ENCODE data around the gene MSL1. TPM values are rescaled to one million over a fixed set of nuclear protein-coding genes. Genes with fewer than 3 reads are reported as not detected.

Gene MSL1
- total and polyA plus RNA-seq, 2 of the 13 experiments (the other 11 are each of a cell fraction or from before 2014, with no cell fraction given): 63.8 to 88.5 TPM

DNA sequence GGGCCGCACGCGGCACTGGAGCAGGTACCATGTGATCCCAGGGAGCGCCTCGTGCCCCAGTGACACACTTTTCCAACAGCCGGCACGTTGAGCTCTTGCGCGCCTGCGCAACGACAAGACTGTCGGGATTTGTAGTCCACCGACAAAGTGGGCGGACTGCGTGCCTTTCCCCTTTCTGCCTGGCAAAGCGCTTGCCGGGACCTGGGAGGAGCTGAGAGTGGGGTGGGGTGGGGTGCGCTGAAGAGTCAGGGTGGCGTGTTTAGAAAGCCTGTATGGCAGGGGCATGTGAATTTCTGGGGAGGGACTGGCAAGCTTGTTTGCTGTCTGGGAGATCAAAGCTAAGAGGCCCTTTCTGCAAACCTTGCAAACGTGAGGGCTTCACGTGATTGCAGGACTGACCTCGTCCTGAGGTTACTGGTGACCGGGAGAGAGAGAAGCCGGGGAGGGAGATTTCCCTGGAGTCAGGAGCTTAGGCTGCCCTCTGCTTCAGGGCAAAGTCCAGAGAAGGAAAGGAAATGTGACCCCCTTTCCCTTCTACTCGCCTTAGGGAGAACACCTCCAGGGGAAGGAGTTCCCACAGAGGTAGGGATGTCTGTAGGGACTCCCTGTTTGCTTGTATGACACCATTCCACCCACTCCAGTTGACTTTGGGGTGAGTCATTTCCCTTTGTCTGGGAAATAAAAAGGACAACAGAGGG is 21.0 kb upstream of the MSL1 start (continued):
- TF ChIP-seq POLR2AphosphoS2 (IDR thresholded peaks at IDR 0.05; ENCODE audit: low read depth, low read length) (no peak; the same call in 1 of the 2 replicates), PITX1 (CRISPR knock-in tag; IDR thresholded peaks at IDR 0.05) (peak; percentile 94), SAP130 (CRISPR knock-in tag; IDR thresholded peaks at IDR 0.05; ENCODE audit: low read depth) (peak; percentile 94), FOXJ3 (CRISPR knock-in tag; IDR thresholded peaks at IDR 0.05; ENCODE audit: borderline replicate concordance) (peak; percentile 94), ZNF841 (CRISPR knock-in tag; IDR thresholded peaks at IDR 0.05; ENCODE audit: borderline replicate concordance) (peak; percentile 89; the same call in 1 of the 2 replicates), SMAD1 (CRISPR knock-in tag; IDR thresholded peaks at IDR 0.05; ENCODE audit: borderline replicate concordance, low read depth) (peak; percentile 71; the same call in 1 of the 2 replicates), EHMT2 (IDR thresholded peaks at IDR 0.05; ENCODE audit: borderline replicate concordance, low read depth, low read length) (peak; percentile 14; the same call in 1 of the 2 replicates), MYC (CRISPR knock-in tag; IDR thresholded peaks at IDR 0.05; ENCODE audit: borderline replicate concordance) (peak; percentile 99), ZEB1 (IDR thresholded peaks at IDR 0.05; ENCODE audit: insufficient replicate concordance, low read depth) (peak; percentile 46), ZNF333 (CRISPR knock-in tag; IDR thresholded peaks at IDR 0.05; ENCODE audit: borderline replicate concordance) (peak; percentile 76; the same call in 1 of the 2 replicates), SP140L (CRISPR knock-in tag; IDR thresholded peaks at IDR 0.05; ENCODE audit: borderline replicate concordance) (peak; percentile 99), ZFP36 (IDR thresholded peaks at IDR 0.05; ENCODE audit: borderline replicate concordance, low read depth, low read length, partially characterized antibody) (no peak), HOXA3 (CRISPR knock-in tag; IDR thresholded peaks at IDR 0.05) (peak; percentile 93), ZNF44 (CRISPR knock-in tag; IDR thresholded peaks at IDR 0.05) (peak; percentile 99), SCMH1 (CRISPR knock-in tag; IDR thresholded peaks at IDR 0.05; ENCODE audit: borderline replicate concordance) (no peak), ZSCAN30 (CRISPR knock-in tag; IDR thresholded peaks at IDR 0.05) (peak; percentile 93)
- TF ChIP-seq, protein P1, sequence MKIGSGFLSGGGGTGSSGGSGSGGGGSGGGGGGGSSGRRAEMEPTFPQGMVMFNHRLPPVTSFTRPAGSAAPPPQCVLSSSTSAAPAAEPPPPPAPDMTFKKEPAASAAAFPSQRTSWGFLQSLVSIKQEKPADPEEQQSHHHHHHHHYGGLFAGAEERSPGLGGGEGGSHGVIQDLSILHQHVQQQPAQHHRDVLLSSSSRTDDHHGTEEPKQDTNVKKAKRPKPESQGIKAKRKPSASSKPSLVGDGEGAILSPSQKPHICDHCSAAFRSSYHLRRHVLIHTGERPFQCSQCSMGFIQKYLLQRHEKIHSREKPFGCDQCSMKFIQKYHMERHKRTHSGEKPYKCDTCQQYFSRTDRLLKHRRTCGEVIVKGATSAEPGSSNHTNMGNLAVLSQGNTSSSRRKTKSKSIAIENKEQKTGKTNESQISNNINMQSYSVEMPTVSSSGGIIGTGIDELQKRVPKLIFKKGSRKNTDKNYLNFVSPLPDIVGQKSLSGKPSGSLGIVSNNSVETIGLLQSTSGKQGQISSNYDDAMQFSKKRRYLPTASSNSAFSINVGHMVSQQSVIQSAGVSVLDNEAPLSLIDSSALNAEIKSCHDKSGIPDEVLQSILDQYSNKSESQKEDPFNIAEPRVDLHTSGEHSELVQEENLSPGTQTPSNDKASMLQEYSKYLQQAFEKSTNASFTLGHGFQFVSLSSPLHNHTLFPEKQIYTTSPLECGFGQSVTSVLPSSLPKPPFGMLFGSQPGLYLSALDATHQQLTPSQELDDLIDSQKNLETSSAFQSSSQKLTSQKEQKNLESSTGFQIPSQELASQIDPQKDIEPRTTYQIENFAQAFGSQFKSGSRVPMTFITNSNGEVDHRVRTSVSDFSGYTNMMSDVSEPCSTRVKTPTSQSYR (CRISPR knock-in tag; IDR thresholded peaks at IDR 0.05; ENCODE audit: borderline replicate concordance): peak; percentile 68
- TF ChIP-seq, protein P2, sequence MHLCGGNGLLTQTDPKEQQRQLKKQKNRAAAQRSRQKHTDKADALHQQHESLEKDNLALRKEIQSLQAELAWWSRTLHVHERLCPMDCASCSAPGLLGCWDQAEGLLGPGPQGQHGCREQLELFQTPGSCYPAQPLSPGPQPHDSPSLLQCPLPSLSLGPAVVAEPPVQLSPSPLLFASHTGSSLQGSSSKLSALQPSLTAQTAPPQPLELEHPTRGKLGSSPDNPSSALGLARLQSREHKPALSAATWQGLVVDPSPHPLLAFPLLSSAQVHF (CRISPR knock-in tag; IDR thresholded peaks at IDR 0.05): peak; percentile 97
- TF ChIP-seq, protein P3, sequence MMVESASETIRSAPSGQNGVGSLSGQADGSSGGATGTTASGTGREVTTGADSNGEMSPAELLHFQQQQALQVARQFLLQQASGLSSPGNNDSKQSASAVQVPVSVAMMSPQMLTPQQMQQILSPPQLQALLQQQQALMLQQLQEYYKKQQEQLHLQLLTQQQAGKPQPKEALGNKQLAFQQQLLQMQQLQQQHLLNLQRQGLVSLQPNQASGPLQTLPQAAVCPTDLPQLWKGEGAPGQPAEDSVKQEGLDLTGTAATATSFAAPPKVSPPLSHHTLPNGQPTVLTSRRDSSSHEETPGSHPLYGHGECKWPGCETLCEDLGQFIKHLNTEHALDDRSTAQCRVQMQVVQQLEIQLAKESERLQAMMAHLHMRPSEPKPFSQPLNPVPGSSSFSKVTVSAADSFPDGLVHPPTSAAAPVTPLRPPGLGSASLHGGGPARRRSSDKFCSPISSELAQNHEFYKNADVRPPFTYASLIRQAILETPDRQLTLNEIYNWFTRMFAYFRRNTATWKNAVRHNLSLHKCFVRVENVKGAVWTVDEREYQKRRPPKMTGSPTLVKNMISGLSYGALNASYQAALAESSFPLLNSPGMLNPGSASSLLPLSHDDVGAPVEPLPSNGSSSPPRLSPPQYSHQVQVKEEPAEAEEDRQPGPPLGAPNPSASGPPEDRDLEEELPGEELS (CRISPR knock-in tag; IDR thresholded peaks at IDR 0.05): peak; percentile 93
- TF ChIP-seq, protein P4, sequence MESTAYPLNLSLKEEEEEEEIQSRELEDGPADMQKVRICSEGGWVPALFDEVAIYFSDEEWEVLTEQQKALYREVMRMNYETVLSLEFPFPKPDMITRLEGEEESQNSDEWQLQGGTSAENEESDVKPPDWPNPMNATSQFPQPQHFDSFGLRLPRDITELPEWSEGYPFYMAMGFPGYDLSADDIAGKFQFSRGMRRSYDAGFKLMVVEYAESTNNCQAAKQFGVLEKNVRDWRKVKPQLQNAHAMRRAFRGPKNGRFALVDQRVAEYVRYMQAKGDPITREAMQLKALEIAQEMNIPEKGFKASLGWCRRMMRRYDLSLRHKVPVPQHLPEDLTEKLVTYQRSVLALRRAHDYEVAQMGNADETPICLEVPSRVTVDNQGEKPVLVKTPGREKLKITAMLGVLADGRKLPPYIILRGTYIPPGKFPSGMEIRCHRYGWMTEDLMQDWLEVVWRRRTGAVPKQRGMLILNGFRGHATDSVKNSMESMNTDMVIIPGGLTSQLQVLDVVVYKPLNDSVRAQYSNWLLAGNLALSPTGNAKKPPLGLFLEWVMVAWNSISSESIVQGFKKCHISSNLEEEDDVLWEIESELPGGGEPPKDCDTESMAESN (CRISPR knock-in tag; conservative IDR thresholded peaks at IDR 0.05): peak; percentile 94
